PC-9 (cell line): ENCODE measurements around the gene TCF3. TPM values are rescaled to one million over a fixed set of nuclear protein-coding genes. Genes with fewer than 3 reads are reported as not detected.
A peak's percentile ranks its signal among the peaks of the same experiment; 100 is the strongest.
"Not testable (repeated sequence)": the region's sequence is repeated elsewhere in the genome, so short reads cannot be mapped to it uniquely, and the experiment has no call there.

Experiments used
- BruUV-seq: library from RNA; stranded (reverse); fragments of 400-500 nt; replicated peaks from 2 replicates; lab custom pipeline; 2021; lab: Mats Ljungman, UMichigan
- CTCF ChIA-PET: fragments of 300-600 bp; sonication (Branson Sonifier 250); formaldehyde crosslinking; loops from one replicate; lab custom pipeline; 2022; ENCODE audit warnings: antibody characterized with exemption; lab: Charles Lee
- POLR2A ChIA-PET: fragments of 300-600 bp; sonication (Branson Sonifier 250); formaldehyde crosslinking; loops from one replicate; lab custom pipeline; 2022; ENCODE audit warnings: antibody characterized with exemption; ENCODE audit not compliant: unreplicated experiment; lab: Charles Lee
- DNase-seq, 2 experiments: peaks; one replicate each; pipeline versions ENCODE4 v3.0.0 to v3.0.0-alpha.2; 2015 to 2022; ENCODE audit warnings: mixed read lengths in 1 of 2
- H2AFZ ChIP-seq: fragments of 200-600 bp; sonication (generic); 2 replicates; pipeline ENCODE4 v1.8.1; 2017; ENCODE audit warnings: antibody characterized with exemption
- H3F3A ChIP-seq: fragments of 200-600 bp; sonication (generic); 2 replicates; pipeline ENCODE4 v1.8.1; 2017; ENCODE audit warnings: antibody characterized with exemption, mild to moderate bottlenecking, low read depth; ENCODE audit not compliant: insufficient read depth
- H3K27ac ChIP-seq: fragments of 200-600 bp; sonication (generic); 2 replicates; pipeline ENCODE4 v1.6.1; 2016; ENCODE audit warnings: mixed run types
- H3K27me3 ChIP-seq: fragments of 200-600 bp; sonication (generic); 2 replicates; pipeline ENCODE4 v1.6.1; 2016; ENCODE audit warnings: low read depth, mixed run types; ENCODE audit not compliant: insufficient read depth
- H3K36me3 ChIP-seq: fragments of 200-600 bp; sonication (generic); 2 replicates; pipeline ENCODE4 v1.6.1; 2016; ENCODE audit warnings: low read depth, mixed run types
- H3K4me1 ChIP-seq: fragments of 200-600 bp; sonication (generic); replicated peaks from 2 replicates; pipeline ENCODE4 v1.6.1; 2016; ENCODE audit warnings: mixed run types; ENCODE audit not compliant: insufficient read depth
- H3K4me2 ChIP-seq: fragments of 200-600 bp; sonication (generic); 2 replicates; pipeline ENCODE4 v1.6.1; 2017; ENCODE audit warnings: mixed run types
- H3K4me3 ChIP-seq: fragments of 200-600 bp; sonication (generic); 2 replicates; pipeline ENCODE4 v1.6.1; 2016; ENCODE audit warnings: mixed run types
- H3K79me2 ChIP-seq: fragments of 200-600 bp; sonication (generic); 2 replicates; pipeline ENCODE4 v1.6.1; 2017; ENCODE audit warnings: low read depth, mixed run types
- H3K9me2 ChIP-seq: fragments of 200-600 bp; sonication (generic); 2 replicates; pipeline ENCODE4 v1.8.1; 2017; ENCODE audit warnings: mild to moderate bottlenecking; ENCODE audit not compliant: insufficient read depth
- H3K9me3 ChIP-seq: fragments of 200-600 bp; sonication (generic); 2 replicates; pipeline ENCODE4 v1.8.1; 2016; ENCODE audit warnings: low read depth; ENCODE audit not compliant: insufficient read depth
- H4K20me1 ChIP-seq: fragments of 200-600 bp; sonication (generic); 2 replicates; pipeline ENCODE4 v1.8.1; 2017; ENCODE audit not compliant: insufficient read depth
- CTCF ChIP-seq: fragments of 200-600 bp; sonication (generic); conservative IDR thresholded peaks from 2 replicates; pipeline ENCODE4 v1.6.1; 2017; ENCODE audit warnings: mixed run types, antibody characterized with exemption, mild to moderate bottlenecking, moderate library complexity
- EZH2 ChIP-seq: fragments of 200-600 bp; sonication (generic); IDR thresholded peaks from 2 replicates; pipeline ENCODE4 v1.8.0; 2017; ENCODE audit warnings: antibody characterized with exemption, low read depth
- intact Hi-C: fragments of 100-400 bp; cut with micrococcal nuclease; formaldehyde crosslinking; loops from one replicate; pipeline ENCODE4 v1.10.0; 2022; ENCODE audit not compliant: unreplicated experiment
- total RNA-seq: library from RNA; stranded (reverse); gene quantifications from 2 replicates; pipeline ENCODE4 v1.2.3, GENCODE V29; 2021

TCF3 gene
- total RNA-seq, 1 experiment from 2014 or later: 98.0 TPM

DNA sequence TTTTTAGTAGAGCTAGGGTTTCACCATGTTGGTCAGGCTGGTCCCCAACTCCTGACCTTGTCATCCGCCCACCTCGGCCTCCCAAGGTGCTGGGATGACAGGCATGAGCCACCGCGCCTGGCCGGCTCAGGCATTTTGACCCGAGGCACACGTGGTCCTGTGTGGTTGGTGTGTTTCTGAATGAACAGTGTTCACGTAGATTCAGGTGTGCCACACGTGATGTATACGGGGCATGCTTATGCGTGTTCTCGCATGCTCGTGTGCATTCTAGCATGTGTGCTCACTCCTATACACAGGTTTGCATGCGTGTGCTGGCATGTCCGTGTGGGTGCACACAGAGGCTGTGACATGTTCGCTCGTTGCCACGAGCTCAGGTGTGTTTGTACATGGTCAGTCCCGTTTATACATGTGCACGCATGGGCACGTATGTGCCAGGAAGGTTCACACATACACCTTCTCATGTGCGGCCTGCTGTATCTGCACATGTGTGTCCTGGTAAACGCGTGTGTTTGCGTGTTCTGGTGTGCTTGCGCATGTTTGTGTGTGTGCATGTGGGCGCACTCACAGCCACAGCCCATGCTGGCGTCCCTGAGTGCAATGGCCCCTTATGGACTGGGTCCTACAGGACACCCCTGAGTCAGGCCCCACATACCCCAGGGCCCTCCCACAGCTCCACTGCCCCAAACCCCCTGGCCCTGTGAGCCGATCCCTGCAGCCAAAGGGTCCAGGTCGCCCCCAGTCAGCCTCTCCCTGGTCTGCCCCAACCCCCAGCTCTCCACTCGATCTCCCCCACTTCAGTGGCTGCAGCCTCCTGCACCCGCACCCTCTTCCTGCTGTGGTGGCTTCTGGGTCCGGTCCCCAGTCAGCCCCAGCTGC lies 20.6 kb upstream of the TCF3 start:
- POLR2A ChIA-PET: no interaction called here
- H3K27me3 ChIP-seq: peaks cover 5% of the 10 kb centered on the region; the same call in 1 of the 2 replicates

GRCh38 chr19:1672038-1672768 lies 19.8 kb upstream of the TCF3 start:
- intact Hi-C loops: loop anchor here (1.0 to 5.0 kb wide), 4 partner anchors 95 to 395 kb away; partner anchors contain the start of genes ATP8B3 and FAM174C
- no peaks in the 10 kb centered on the region for H3K4me1 ChIP-seq
- no peak overlapping the region for H3K27ac ChIP-seq
- peak overlapping the region; percentile 85 for H2AFZ ChIP-seq
- no peaks in the 10 kb centered on the region for H3K9me2 ChIP-seq
- H3K36me3 ChIP-seq: no peaks in the 10 kb centered on the region
- peak overlapping the region; percentile 52; the same call in 1 of the 2 replicates for H3K4me3 ChIP-seq
- H3K9me3 ChIP-seq: no peaks in the 10 kb centered on the region
- peak in 1 of 2 experiments; percentile 38 for DNase-seq
- H3K27me3 ChIP-seq: no peaks in the 10 kb centered on the region
- no peak for TF ChIP-seq EZH2
- TF ChIP-seq CTCF: peak; percentile 96
- no peaks in the 10 kb centered on the region for H3K79me2 ChIP-seq
- 0 out of 2 replicates have a peak, but pooled peaks cover 5% of the 10 kb centered on the region for H3F3A ChIP-seq
- BruUV-seq: no TSS peak
- ChIA-PET POLR2A (no interaction called here), CTCF (interaction anchor here (0.5 to 1.5 kb wide), 3 partner anchors 20 to 95 kb away, joined by 3 to 14 read pairs (median 3); partner anchors contain the start of gene TCF3)
- peak overlapping the region; percentile 84 for H3K4me2 ChIP-seq
- H4K20me1 ChIP-seq: no peaks in the 10 kb centered on the region

More for the DNA sequence above, 20.6 kb upstream of the TCF3 start:
- H3F3A ChIP-seq: 0 out of 2 replicates have a peak, but pooled peaks cover 5% of the 10 kb centered on the region
- H3K27ac ChIP-seq: no peak overlapping the region
- H3K79me2 ChIP-seq: no peaks in the 10 kb centered on the region
- DNase-seq: no peak
- intact Hi-C loops: loop anchor here (1.0 to 5.0 kb wide), 4 partner anchors 94 to 396 kb away; partner anchors contain the start of genes ATP8B3 and FAM174C
- no peaks in the 10 kb centered on the region for H4K20me1 ChIP-seq
- no peaks in the 10 kb centered on the region for H3K4me1 ChIP-seq
- TF ChIP-seq CTCF: no peak
- TF ChIP-seq EZH2: no peak
- CTCF ChIA-PET: interaction anchor here (0.5 to 1.5 kb wide), 4 partner anchors 20 to 533 kb away, joined by 3 to 14 read pairs (median 6); partner anchors contain the start of gene TCF3
- H3K9me2 ChIP-seq: no peaks in the 10 kb centered on the region
- H3K4me2 ChIP-seq: peak overlapping the region; percentile 84; the same call in 1 of the 2 replicates
- no peak overlapping the region for H2AFZ ChIP-seq
- H3K4me3 ChIP-seq: no peak overlapping the region
- no peaks in the 10 kb centered on the region for H3K9me3 ChIP-seq
- H3K36me3 ChIP-seq: no peaks in the 10 kb centered on the region
- no TSS peak for BruUV-seq

DNA sequence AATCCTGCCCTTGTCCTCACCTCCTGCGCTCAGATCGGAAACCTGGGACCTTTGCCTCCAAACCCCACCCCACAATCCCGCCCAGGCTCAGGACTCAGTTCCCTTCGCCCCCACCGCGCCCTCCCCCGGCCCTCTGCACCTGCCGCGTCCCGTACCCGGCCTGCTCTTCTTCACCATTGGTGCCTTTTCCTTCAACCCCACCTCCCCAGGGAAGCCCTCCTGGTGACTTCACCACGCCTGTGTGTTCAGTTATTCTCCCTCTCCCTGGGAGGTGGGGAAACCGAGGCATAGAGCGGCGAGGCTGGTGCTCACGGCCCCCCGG lies 19.3 kb upstream of the TCF3 start:
- peak overlapping the region; percentile 84 for H3K4me2 ChIP-seq
- no peaks in the 10 kb centered on the region for H3K9me3 ChIP-seq
- no peak for DNase-seq
- no peaks in the 10 kb centered on the region for H3K9me2 ChIP-seq
- TF ChIP-seq EZH2 (no peak), CTCF (no peak)
- 0 out of 2 replicates have a peak, but pooled peaks cover 5% of the 10 kb centered on the region for H3F3A ChIP-seq
- no peaks in the 10 kb centered on the region for H3K79me2 ChIP-seq
- H2AFZ ChIP-seq: no peak overlapping the region
- H3K36me3 ChIP-seq: no peaks in the 10 kb centered on the region
- ChIA-PET POLR2A (no interaction called here), CTCF (no interaction called here)
- peak overlapping the region; percentile 52; the same call in 1 of the 2 replicates for H3K4me3 ChIP-seq
- BruUV-seq: no TSS peak
- no peaks in the 10 kb centered on the region for H3K4me1 ChIP-seq
- H3K27ac ChIP-seq: no peak overlapping the region
- H3K27me3 ChIP-seq: no peaks in the 10 kb centered on the region
- H4K20me1 ChIP-seq: no peaks in the 10 kb centered on the region
- intact Hi-C loops: loop anchor here (1.0 to 5.0 kb wide), 4 partner anchors 96 to 394 kb away; partner anchors contain the start of genes ATP8B3 and FAM174C

GRCh38 chr19:1670747-1671146 lies 18.3 kb upstream of the TCF3 start:
- H3F3A ChIP-seq, H3K9me3 ChIP-seq, H3K36me3 ChIP-seq, H2AFZ ChIP-seq, H3K79me2 ChIP-seq, H4K20me1 ChIP-seq, H3K27ac ChIP-seq, H3K4me2 ChIP-seq, H3K4me3 ChIP-seq, BruUV-seq, H3K4me1 ChIP-seq, POLR2A ChIA-PET, H3K27me3 ChIP-seq, H3K9me2 ChIP-seq, DNase-seq: not testable (repeated sequence)
- intact Hi-C loops: loop anchor here (5.0 kb wide), 2 partner anchors 142 to 393 kb away; partner anchors contain the start of genes ATP8B3 and FAM174C
- CTCF ChIA-PET: interaction anchor here (0.6 to 1.1 kb wide), 2 partner anchors 125 to 156 kb away, joined by 5 to 16 read pairs; no protein-coding TSS in a partner anchor
